ENCODE measurements around the gene EMD.

Gene EMD

DNA sequence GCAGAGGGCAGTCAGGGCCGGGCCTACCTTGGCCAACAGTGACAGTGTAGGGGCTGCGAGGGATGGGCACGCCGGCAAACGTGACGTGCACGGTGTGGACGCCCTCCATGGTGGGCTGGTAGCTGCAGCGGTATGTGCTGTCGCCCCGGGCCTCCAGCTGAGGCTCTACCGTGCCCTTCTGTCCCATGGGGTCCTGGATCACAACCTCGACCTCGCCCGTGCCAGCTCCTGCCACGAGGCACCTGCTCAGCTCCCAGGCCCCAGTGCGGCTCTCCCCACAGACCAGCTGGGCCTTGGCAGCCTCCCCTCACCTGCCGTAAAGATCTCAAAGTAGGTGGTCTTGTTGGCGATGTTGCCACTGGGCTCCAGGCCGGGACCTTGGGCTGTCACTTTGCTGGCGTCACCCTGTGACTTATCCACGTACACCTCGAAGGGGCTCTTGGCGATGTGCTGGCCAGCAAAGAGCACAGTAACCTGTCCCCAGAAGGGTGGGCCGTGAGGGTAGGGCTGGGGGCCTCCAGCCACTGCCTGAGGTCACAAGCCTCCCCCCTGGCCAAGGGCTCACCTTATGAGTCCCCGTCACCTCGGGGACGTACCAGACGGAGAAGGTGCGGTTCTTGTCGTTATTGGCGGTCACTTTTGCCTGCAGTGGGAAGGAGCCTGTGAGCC lies 13.0 kb upstream of the EMD start:
- TF ChIP-seq, protein P1, sequence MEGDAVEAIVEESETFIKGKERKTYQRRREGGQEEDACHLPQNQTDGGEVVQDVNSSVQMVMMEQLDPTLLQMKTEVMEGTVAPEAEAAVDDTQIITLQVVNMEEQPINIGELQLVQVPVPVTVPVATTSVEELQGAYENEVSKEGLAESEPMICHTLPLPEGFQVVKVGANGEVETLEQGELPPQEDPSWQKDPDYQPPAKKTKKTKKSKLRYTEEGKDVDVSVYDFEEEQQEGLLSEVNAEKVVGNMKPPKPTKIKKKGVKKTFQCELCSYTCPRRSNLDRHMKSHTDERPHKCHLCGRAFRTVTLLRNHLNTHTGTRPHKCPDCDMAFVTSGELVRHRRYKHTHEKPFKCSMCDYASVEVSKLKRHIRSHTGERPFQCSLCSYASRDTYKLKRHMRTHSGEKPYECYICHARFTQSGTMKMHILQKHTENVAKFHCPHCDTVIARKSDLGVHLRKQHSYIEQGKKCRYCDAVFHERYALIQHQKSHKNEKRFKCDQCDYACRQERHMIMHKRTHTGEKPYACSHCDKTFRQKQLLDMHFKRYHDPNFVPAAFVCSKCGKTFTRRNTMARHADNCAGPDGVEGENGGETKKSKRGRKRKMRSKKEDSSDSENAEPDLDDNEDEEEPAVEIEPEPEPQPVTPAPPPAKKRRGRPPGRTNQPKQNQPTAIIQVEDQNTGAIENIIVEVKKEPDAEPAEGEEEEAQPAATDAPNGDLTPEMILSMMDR (conservative IDR thresholded peaks at IDR 0.05), result no peak
- no peak overlapping the region for H3K27ac ChIP-seq

DNA sequence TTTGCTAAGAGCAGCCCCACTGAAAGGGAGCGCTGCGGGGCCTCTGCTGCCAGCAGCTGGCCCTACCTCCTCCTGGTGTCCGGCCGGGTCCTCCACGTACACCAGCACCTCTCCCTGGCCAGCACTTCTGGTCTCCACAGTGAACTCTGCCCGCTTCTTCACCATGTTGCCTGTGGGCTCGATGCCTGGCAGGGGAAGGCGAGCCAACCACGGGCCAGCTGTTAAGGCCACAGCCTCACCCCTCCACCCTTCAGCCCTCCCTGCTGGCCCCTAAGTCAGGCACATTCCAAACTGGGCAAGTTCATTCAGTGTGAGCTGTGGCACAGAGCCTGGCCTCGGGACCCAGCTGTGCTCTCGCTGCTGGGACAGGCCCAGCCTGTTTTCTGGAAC lies 12.4 kb upstream of the EMD start:
- TF ChIP-seq, protein P1 (conservative IDR thresholded peaks at IDR 0.05), result no peak

DNA sequence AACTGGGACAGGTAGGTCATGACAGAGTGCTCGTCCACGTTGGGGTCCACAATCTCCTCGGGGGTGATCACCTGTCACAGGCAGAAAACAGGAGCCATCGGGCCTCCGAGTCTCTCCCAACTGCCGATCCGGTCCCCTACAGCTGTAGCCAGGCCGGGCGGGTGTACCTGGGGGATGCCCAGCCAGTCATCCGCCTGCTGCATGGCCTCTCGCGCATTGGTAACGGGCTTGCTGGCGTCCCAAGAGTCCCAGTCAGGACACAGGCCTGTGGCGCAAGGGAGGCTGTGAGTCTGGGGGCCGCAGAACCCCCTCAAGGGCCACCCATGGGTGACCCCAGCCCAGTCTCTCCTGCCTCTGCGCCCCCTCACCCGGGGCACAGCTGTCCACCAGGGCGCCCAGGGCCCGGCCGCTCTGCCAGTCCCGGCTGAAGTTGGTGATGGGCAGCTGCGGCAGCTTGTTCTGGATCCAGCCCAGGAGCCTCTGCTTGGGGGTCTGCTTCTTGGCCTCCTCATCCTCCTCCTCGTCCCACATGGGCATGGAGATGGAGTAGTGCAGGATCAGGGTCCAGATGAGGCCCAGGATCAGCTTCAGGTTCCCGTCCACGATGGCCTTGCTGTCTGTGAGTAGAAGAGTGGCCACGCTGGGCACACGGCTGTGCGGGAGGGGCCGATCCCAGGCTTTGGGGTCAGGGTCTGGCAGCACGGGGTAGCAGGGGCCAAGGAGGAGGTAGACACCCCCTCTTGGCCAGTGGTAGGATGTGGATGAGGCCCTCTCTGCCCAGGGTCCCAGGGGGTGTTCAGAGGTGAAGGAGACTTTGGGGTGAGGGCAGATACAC lies 11.4 kb upstream of the EMD start:
- no peak overlapping the region for H3K27ac ChIP-seq

More for the DNA sequence above, 12.4 kb upstream of the EMD start:
- no peak overlapping the region for H3K27ac ChIP-seq

DNA sequence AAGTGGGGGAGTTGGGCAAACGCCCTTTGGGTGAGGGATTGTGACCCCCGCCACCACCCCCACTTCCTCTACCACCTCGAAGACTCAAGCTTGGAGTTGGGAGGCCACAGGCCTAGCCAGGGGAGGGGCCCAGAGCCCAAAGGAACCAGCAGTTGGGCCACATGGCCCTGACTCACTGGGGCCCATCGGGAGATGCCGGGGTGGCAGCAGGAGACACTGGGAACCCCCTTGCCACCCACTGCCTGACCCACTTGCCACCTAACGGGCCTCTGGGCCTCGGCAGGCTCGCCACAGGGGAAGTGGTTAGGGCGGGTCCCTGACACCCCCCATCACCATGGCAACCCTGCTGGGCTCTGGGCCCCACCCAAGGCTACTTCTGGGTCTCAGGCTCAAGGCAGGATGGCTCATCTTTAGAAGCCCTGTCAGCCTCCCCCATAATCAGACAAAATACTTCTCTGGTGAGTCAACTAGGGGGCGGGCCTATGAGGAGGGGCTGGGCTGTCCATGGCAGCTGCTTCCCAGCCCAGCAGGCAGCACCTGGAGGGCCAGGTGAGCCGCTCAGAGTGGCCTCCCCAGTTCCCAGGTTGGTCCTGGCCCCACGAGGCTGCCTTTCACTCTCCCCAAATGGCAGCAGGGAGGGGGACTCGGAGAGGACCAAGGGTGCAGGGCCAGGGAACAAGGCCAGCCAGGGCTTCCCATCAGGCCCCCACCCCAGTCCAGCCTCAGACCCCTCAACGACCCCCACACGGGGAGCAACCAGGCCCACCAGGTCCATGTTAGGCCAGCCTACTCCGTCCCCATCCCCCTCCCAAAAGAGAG lies 10.3 kb upstream of the EMD start:
- no peak overlapping the region for H3K27ac ChIP-seq
- TF ChIP-seq, protein P1 (conservative IDR thresholded peaks at IDR 0.05), result no peak

More for the DNA sequence above, 11.4 kb upstream of the EMD start:
- TF ChIP-seq, protein P1 (conservative IDR thresholded peaks at IDR 0.05), result no peak

DNA sequence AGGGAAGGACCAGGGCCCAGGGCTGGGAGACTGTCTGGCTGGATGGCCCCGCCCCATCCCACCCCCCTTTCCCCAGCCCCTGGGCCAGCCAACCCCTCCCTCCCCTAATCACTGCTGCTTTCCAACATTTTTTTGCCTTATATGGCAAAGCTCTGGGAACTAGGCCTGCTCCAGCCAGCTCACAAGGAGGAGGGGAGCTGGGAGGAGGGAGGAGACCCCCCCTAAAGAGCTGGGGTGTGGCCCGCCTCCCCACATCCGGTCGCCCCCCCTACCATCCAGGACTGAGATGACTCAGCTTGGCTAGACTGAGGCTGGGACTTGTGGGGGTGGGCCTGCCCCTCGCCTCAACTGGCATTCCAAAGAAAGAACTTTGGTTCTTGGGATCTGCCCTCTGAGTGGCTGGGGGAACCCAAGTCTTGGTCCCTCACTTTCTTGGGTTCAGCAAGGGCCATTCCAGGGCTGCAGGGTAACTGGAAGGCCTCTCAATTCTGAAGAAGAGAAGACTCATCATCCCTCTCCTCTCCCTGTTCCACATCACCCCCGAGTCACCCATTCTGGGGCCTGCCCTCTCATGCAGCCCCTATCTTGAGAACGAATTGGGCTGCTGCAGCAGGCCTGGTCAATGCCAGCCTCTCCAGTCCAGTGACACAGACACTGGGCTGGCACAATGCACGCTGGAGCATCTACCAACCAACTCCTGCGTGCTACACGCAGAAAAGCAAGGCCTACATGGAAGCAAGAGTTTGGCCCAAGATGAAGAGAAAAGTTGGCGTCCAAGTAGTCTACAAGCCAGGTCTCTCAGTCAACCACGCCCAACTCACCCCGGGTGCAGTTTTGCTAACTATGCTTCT lies 9.4 kb upstream of the EMD start:
- TF ChIP-seq, protein P1 (conservative IDR thresholded peaks at IDR 0.05), result no peak
- peak overlapping the region; percentile 40; the same call in 1 of the 2 replicates for H3K27ac ChIP-seq

DNA sequence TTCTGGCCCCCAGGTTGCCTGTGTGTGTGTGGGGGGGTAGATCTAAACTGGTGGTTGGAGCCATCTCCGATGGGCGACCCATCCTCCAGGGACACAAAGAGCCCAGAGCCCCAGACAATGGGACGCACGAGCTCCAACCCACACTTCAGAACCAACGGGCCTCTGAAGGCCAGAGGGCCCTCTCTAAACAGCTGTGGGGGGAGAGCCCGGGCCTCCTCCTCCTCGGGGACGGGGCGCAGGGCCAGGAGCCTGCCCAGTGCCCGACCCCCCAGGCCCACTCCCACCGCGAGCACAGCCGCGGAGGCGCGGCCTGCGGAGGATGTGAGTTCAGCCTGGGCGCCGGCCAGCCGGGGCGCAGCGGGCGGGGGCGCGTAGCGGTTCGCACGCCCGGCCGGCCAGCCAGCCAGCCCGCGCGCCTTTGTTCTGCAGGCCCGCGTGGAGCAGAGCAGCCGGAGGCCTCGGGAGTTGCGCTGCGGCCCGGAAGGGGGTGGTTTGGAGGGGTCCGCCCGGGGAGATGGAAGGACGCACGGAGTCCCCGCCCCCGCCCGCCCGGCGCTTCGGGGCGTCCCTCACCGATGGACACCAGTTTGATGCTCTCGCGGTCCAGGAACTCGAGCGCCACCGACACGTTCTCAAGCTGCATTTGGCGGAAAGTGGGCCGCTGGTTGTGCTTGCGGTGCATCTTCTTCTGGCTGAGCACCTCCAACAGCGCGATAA lies 8.6 kb upstream of the EMD start:
- TF ChIP-seq, protein P1 (conservative IDR thresholded peaks at IDR 0.05), result no peak
- peak overlapping the region; percentile 40; the same call in 1 of the 2 replicates for H3K27ac ChIP-seq

Measured in VCaP (cell line).